ENCODE measurements around the gene WDR41. TPM values are rescaled to one million over a fixed set of nuclear protein-coding genes. Genes with fewer than 3 reads are reported as not detected.
A peak's percentile ranks its signal among the peaks of the same experiment; 100 is the strongest.
"Not testable (repeated sequence)": the region's sequence is repeated elsewhere in the genome, so short reads cannot be mapped to it uniquely, and the experiment has no call there.

WDR41 gene
- total and polyA plus RNA-seq, 4 donors: 13.9 to 81.4 (median 29.6) TPM

DNA sequence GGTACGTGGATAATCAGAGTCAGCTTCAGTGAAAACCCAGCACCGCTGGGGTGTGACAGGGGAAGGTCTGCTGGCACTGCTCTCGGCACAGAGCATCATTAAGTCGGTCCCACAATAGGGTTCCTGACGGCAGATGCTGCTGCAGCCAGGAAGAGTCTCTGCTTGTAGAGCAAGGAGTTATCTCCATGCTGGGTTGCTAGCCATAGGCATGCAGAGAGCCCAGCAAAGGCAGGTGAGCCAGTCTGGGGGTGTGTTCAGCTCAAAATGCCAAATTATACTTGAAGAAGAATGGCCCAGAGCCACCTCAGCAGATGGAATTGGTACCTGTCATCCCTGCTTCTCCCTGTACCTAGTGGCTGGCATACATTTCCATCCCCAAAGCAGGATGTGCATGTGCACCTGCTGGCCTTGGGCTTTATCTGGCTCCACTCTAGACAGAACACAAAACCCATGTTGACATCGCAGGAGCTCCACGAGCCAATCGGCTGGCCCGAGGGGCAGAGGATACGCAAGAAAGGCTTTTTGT lies 100.8 kb downstream of the WDR41 start:
- no peaks in the 10 kb centered on the region for H3K9me3 ChIP-seq (ENCODE audit: control insufficient read depth in 4 of 4, insufficient read depth in 3 of 4, low read length in 3 of 4)
- DNase-seq (no peak), ATAC-seq (ENCODE audit: insufficient read depth, low FRiP score) (no peak)
- H3K4me3 ChIP-seq: no peak overlapping the region
- H3K27me3 ChIP-seq (ENCODE audit: control insufficient read depth in 3 of 3, insufficient read depth in 3 of 3, low read length in 2 of 3): no peaks in the 10 kb centered on the region
- H3K27ac ChIP-seq (ENCODE audit: low read depth in 1 of 2, low read length in 1 of 2): no peak overlapping the region
- H3K36me3 ChIP-seq (ENCODE audit: control insufficient read depth in 4 of 4, insufficient read depth in 4 of 4, low read length in 4 of 4): no peaks in the 10 kb centered on the region
- H3K4me1 ChIP-seq (ENCODE audit: control insufficient read depth in 5 of 5, insufficient read depth in 5 of 5, low read length in 5 of 5): peaks cover 0 to 4% (median 0%) of the 10 kb centered on the region in 5 donors
- TF ChIP-seq, protein P1, sequence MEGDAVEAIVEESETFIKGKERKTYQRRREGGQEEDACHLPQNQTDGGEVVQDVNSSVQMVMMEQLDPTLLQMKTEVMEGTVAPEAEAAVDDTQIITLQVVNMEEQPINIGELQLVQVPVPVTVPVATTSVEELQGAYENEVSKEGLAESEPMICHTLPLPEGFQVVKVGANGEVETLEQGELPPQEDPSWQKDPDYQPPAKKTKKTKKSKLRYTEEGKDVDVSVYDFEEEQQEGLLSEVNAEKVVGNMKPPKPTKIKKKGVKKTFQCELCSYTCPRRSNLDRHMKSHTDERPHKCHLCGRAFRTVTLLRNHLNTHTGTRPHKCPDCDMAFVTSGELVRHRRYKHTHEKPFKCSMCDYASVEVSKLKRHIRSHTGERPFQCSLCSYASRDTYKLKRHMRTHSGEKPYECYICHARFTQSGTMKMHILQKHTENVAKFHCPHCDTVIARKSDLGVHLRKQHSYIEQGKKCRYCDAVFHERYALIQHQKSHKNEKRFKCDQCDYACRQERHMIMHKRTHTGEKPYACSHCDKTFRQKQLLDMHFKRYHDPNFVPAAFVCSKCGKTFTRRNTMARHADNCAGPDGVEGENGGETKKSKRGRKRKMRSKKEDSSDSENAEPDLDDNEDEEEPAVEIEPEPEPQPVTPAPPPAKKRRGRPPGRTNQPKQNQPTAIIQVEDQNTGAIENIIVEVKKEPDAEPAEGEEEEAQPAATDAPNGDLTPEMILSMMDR (IDR thresholded peaks at IDR 0.05; ENCODE audit: control extremely low read depth, extremely low read depth): no peak
- WGBS, 2 donors: 94% methylated on average over 10 of the region's 10 CpGs
- H3K9ac ChIP-seq (ENCODE audit: insufficient read depth in 1 of 2, low read length in 2 of 2): no peak overlapping the region

DNA sequence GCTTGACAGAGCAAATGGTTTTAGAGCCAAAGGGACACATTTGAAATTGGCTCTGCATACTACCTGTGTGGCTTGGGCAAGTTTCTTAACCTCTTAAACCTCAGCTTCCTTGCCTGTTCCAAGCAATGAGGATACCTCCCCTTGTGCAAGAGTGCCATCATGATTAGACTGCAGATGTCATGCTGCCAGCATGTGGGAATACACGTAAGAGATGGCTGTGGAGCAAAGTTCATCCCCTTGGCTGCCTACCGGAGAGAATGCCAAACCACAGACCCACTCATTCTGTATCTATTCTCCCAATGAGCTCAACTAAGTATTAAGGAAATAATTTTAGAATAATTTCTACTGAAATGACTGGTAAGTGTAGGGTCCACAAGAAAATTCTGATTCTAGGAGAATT lies 101.3 kb downstream of the WDR41 start:
- WGBS, 2 donors: 90 to 91% methylated on average over 2 of the region's 2 CpGs
- TF ChIP-seq, protein P1 (IDR thresholded peaks at IDR 0.05; ENCODE audit: control extremely low read depth, extremely low read depth): no peak
- H3K4me3 ChIP-seq: no peak overlapping the region
- no peak overlapping the region for H3K9ac ChIP-seq (ENCODE audit: insufficient read depth in 1 of 2, low read length in 2 of 2)
- peaks cover 0 to 4% (median 0%) of the 10 kb centered on the region in 5 donors for H3K4me1 ChIP-seq (ENCODE audit: control insufficient read depth in 5 of 5, insufficient read depth in 5 of 5, low read length in 5 of 5)
- H3K27me3 ChIP-seq (ENCODE audit: control insufficient read depth in 3 of 3, insufficient read depth in 3 of 3, low read length in 2 of 3): no peaks in the 10 kb centered on the region
- no peaks in the 10 kb centered on the region for H3K9me3 ChIP-seq (ENCODE audit: control insufficient read depth in 4 of 4, insufficient read depth in 3 of 4, low read length in 3 of 4)
- no peaks in the 10 kb centered on the region for H3K36me3 ChIP-seq (ENCODE audit: control insufficient read depth in 4 of 4, insufficient read depth in 4 of 4, low read length in 4 of 4)
- no peak overlapping the region for H3K27ac ChIP-seq (ENCODE audit: low read depth in 1 of 2, low read length in 1 of 2)
- ATAC-seq (ENCODE audit: insufficient read depth, low FRiP score): peak; percentile 27
- DNase-seq: no peak

DNA sequence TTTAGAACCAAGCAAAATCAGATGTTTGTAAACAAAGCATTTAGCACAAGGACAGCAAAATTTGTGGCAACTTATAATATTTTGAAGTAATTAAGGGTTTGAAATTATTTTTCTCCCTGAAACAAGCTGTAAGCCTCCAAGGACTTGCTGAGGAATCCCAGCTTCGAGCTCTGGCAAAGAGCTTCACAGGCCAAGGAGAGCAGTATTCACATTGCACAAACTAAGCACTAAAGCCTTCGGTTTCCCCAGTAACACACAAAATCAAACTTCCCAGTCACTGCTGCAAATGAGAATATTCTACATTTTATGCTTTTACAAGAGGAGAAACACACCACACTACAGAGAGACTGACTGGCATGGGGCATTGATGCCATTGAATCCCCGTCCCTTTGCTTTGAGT lies 101.9 kb downstream of the WDR41 start:
- DNase-seq (peak in 1 of 3 donors; percentile 39), ATAC-seq (ENCODE audit: insufficient read depth, low FRiP score) (no peak)
- Histone ChIP-seq H3K4me1 (ENCODE audit: control insufficient read depth in 5 of 5, insufficient read depth in 5 of 5, low read length in 5 of 5) (peaks cover 0 to 4% (median 0%) of the 10 kb centered on the region in 5 donors), H3K27me3 (ENCODE audit: control insufficient read depth in 3 of 3, insufficient read depth in 3 of 3, low read length in 2 of 3) (no peaks in the 10 kb centered on the region), H3K4me3 (no peak overlapping the region), H3K9me3 (ENCODE audit: control insufficient read depth in 4 of 4, insufficient read depth in 3 of 4, low read length in 3 of 4) (no peaks in the 10 kb centered on the region), H3K9ac (ENCODE audit: insufficient read depth in 1 of 2, low read length in 2 of 2) (no peak overlapping the region), H3K36me3 (ENCODE audit: control insufficient read depth in 4 of 4, insufficient read depth in 4 of 4, low read length in 4 of 4) (no peaks in the 10 kb centered on the region), H3K27ac (ENCODE audit: low read depth in 1 of 2, low read length in 1 of 2) (no peak overlapping the region)
- 75 to 91% methylated on average over 3 of the region's 3 CpGs for WGBS, 2 donors
- TF ChIP-seq, protein P1 (IDR thresholded peaks at IDR 0.05; ENCODE audit: control extremely low read depth, extremely low read depth): no peak

DNA sequence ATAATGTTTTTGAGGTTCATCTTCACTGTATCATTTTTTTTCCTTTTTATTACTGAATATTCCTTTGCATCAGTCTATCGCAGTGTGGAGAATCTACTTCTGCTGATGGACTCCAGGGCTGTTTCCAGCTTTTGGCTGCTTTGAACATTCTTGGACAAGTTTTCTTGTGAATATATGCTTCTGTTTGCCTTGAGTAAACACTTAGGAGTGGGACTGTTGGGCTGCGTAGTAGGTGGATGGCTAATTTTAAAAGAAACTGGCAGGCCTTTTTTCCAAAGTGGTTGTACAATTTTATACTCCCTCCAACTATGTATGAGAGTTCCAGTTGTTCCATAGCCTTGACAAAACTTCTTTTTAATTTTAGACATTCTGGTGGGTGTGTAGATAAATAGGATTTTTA lies 102.4 kb downstream of the WDR41 start:
- H3K9ac ChIP-seq (ENCODE audit: insufficient read depth in 1 of 2, low read length in 2 of 2): no peak overlapping the region
- peak in 1 of 3 donors; percentile 58 for DNase-seq
- peaks cover 0 to 4% (median 0%) of the 10 kb centered on the region in 5 donors for H3K4me1 ChIP-seq (ENCODE audit: control insufficient read depth in 5 of 5, insufficient read depth in 5 of 5, low read length in 5 of 5)
- H3K27ac ChIP-seq (ENCODE audit: low read depth in 1 of 2, low read length in 1 of 2): no peak overlapping the region
- TF ChIP-seq, protein P1 (IDR thresholded peaks at IDR 0.05; ENCODE audit: control extremely low read depth, extremely low read depth): no peak
- no peaks in the 10 kb centered on the region for H3K36me3 ChIP-seq (ENCODE audit: control insufficient read depth in 4 of 4, insufficient read depth in 4 of 4, low read length in 4 of 4)
- no peaks in the 10 kb centered on the region for H3K27me3 ChIP-seq (ENCODE audit: control insufficient read depth in 3 of 3, insufficient read depth in 3 of 3, low read length in 2 of 3)
- no peak overlapping the region for H3K4me3 ChIP-seq
- ATAC-seq (ENCODE audit: insufficient read depth, low FRiP score): no peak
- H3K9me3 ChIP-seq (ENCODE audit: control insufficient read depth in 4 of 4, insufficient read depth in 3 of 4, low read length in 3 of 4): no peaks in the 10 kb centered on the region
- 71 to 84% methylated on average over 2 of the region's 2 CpGs for WGBS, 2 donors

DNA sequence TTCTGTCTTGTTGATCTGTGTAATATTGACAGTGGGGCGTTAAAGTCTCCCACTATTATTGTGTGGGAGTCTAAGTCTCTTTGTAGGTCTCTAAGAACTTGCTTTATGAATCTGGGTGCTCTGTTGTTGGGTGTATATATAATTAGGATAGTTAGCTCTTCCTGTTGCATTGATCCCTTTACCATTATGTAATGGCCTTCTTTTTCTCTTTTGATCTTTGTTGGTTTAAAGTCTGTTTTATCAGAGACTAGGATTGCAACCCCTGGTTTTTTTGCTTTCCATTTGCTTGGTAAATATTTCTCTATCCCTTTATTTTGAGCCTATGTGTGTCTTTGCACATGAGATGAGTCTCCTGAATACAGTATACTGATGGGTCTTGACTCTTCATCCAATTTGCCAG lies 105.8 kb downstream of the WDR41 start:
- H3K4me1 ChIP-seq (ENCODE audit: control insufficient read depth in 5 of 5, insufficient read depth in 5 of 5, low read length in 5 of 5); H3K9me3 ChIP-seq (ENCODE audit: control insufficient read depth in 4 of 4, insufficient read depth in 3 of 4, low read length in 3 of 4); H3K4me3 ChIP-seq; ATAC-seq (ENCODE audit: insufficient read depth, low FRiP score); H3K27ac ChIP-seq (ENCODE audit: low read depth in 1 of 2, low read length in 1 of 2); H3K36me3 ChIP-seq (ENCODE audit: control insufficient read depth in 4 of 4, insufficient read depth in 4 of 4, low read length in 4 of 4); H3K27me3 ChIP-seq (ENCODE audit: control insufficient read depth in 3 of 3, insufficient read depth in 3 of 3, low read length in 2 of 3); DNase-seq; H3K9ac ChIP-seq (ENCODE audit: insufficient read depth in 1 of 2, low read length in 2 of 2): not testable (repeated sequence)
- 97 to 100% methylated on average over 1 of the region's 1 CpG for WGBS, 2 donors
